Neural progenitor cell (in vitro differentiated cells): ENCODE results near the gene NCOA6. TPM values are rescaled to one million over a fixed set of nuclear protein-coding genes. Genes with fewer than 3 reads are reported as not detected.

Source experiments
- DNase-seq: peaks from one replicate; pipeline ENCODE4 v3.0.0-alpha.2; 2016; ENCODE audit warnings: low spot score
- H2AFZ ChIP-seq: fragments of 200-600 bp; sonication (generic); replicated peaks from 2 replicates; pipeline ENCODE4 v1.6.1; 2016; ENCODE audit warnings: antibody characterized with exemption
- H3F3A ChIP-seq: fragments of 200-600 bp; sonication (generic); 2 replicates; pipeline ENCODE4 v1.6.1; 2016; ENCODE audit warnings: antibody characterized with exemption, low read depth
- H3K27ac ChIP-seq: fragments of 200-600 bp; sonication (generic); 2 replicates; pipeline ENCODE4 v1.5.1; 2016; ENCODE audit warnings: mild to moderate bottlenecking
- H3K27me3 ChIP-seq: fragments of 200-600 bp; sonication (generic); 2 replicates; pipeline ENCODE4 v1.6.1; 2016; ENCODE audit warnings: mild to moderate bottlenecking, moderate library complexity
- H3K36me3 ChIP-seq: fragments of 200-600 bp; sonication (generic); 2 replicates; pipeline ENCODE4 v1.5.1; 2016
- H3K4me1 ChIP-seq: fragments of 200-600 bp; sonication (generic); 2 replicates; pipeline ENCODE4 v1.6.1; 2016; ENCODE audit warnings: mixed run types
- H3K4me2 ChIP-seq: fragments of 200-600 bp; sonication (generic); 2 replicates; pipeline ENCODE4 v1.6.1; 2016
- H3K4me3 ChIP-seq: fragments of 200-600 bp; sonication (generic); 2 replicates; pipeline ENCODE4 v1.5.1; 2016
- H3K79me2 ChIP-seq: fragments of 200-600 bp; sonication (generic); 2 replicates; pipeline ENCODE4 v1.6.1; 2016; ENCODE audit warnings: low read depth
- H3K9ac ChIP-seq: fragments of 200-600 bp; sonication (generic); 2 replicates; pipeline ENCODE4 v1.6.1; 2016
- H3K9me3 ChIP-seq: fragments of 200-600 bp; sonication (generic); 2 replicates; pipeline ENCODE4 v1.5.1; 2016; ENCODE audit warnings: low read depth
- H4K20me1 ChIP-seq: fragments of 200-600 bp; sonication (generic); 2 replicates; pipeline ENCODE4 v1.6.1; 2016; ENCODE audit warnings: low read depth
- H3K27ac Mint-ChIP-seq: 3 replicates; pipeline ENCODE4 v1.8.0; 2021; ENCODE audit warnings: mixed read lengths
- H3K27me3 Mint-ChIP-seq: 2 replicates; pipeline ENCODE4 v1.8.0; 2022; ENCODE audit warnings: low read depth, mild to moderate bottlenecking, inconsistent platforms, moderate library complexity, mixed read lengths; ENCODE audit not compliant: insufficient read depth
- H3K36me3 Mint-ChIP-seq: 3 replicates; pipeline ENCODE4 v1.8.0; 2021; ENCODE audit warnings: mixed read lengths
- H3K4me1 Mint-ChIP-seq: 3 replicates; pipeline ENCODE4 v1.8.0; 2021; ENCODE audit warnings: mixed read lengths
- H3K4me3 Mint-ChIP-seq: 3 replicates; pipeline ENCODE4 v1.8.0; 2021; ENCODE audit warnings: mild to moderate bottlenecking, moderate library complexity, mixed read lengths
- H3K9me3 Mint-ChIP-seq: 3 replicates; pipeline ENCODE4 v1.8.0; 2020; ENCODE audit warnings: mixed read lengths
- EZH2 ChIP-seq: fragments of 200-600 bp; sonication (generic); IDR thresholded peaks from 2 replicates; pipeline ENCODE4 v1.6.1; 2017; ENCODE audit warnings: antibody characterized with exemption, mild to moderate bottlenecking, moderate library complexity
- EZH2phosphoT487 ChIP-seq: fragments of 200-600 bp; sonication (generic); IDR thresholded peaks from 2 replicates; pipeline ENCODE4 v1.6.1; 2017; ENCODE audit warnings: antibody characterized with exemption
- total RNA-seq: library from RNA; depleted of rRNA; stranded (reverse); fragments of >200 nt; gene quantifications from 2 replicates; pipeline ENCODE4 v1.2.3, GENCODE V29; 2015; ENCODE audit warnings: low replicate concordance
- TF ChIP-seq, protein P1 (sequence below): fragments of 200-600 bp; sonication (generic); IDR thresholded peaks from 2 replicates; pipeline ENCODE4 v1.5.1; 2017; ENCODE audit warnings: antibody characterized with exemption, mild to moderate bottlenecking

The NCOA6 gene
- total RNA-seq, 1 donor from 2014 or later = 14.3 TPM

DNA sequence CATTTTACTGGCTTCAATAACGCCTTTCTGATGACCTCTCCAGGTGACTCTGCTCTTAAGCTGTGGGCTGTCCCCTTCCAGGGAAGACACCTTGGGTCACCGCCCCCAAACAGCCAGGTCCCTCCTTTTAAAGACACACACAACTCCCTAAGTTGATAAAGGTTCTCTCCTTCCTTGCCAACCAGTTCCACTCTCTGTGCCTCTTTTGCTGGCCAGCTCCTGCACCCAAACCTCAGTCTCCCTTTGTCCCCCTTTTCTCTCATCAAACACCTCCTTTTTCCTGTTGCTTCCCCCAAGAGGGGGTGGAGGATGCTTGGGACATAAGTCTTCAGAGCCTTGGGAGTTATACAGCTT, 1.0 kb downstream of the NCOA6 start:
- peak overlapping the region; percentile 100 for H3K4me3 Mint-ChIP-seq
- peaks cover 2% of the 10 kb centered on the region for H3K9me3 Mint-ChIP-seq
- peak overlapping the region; percentile 36 for H3K9ac ChIP-seq
- no peaks in the 10 kb centered on the region for H3K36me3 ChIP-seq
- H3K79me2 ChIP-seq = peaks cover 54% of the 10 kb centered on the region
- peaks cover 41% of the 10 kb centered on the region for H4K20me1 ChIP-seq
- H3K4me2 ChIP-seq = peak overlapping the region; percentile 88
- peak overlapping the region; percentile 99 for H3K27ac Mint-ChIP-seq
- H3F3A ChIP-seq = peaks cover 14% of the 10 kb centered on the region
- H3K36me3 Mint-ChIP-seq = peaks cover 13% of the 10 kb centered on the region
- no peaks in the 10 kb centered on the region for H3K27me3 Mint-ChIP-seq
- H3K27ac ChIP-seq = no peak overlapping the region
- H3K9me3 ChIP-seq = no peaks in the 10 kb centered on the region
- peak overlapping the region; percentile 66 for H3K4me3 ChIP-seq
- H2AFZ ChIP-seq = no peak overlapping the region
- peak; percentile 65 for DNase-seq
- TF ChIP-seq EZH2 (no peak), EZH2phosphoT487 (no peak)
- TF ChIP-seq, protein P1, sequence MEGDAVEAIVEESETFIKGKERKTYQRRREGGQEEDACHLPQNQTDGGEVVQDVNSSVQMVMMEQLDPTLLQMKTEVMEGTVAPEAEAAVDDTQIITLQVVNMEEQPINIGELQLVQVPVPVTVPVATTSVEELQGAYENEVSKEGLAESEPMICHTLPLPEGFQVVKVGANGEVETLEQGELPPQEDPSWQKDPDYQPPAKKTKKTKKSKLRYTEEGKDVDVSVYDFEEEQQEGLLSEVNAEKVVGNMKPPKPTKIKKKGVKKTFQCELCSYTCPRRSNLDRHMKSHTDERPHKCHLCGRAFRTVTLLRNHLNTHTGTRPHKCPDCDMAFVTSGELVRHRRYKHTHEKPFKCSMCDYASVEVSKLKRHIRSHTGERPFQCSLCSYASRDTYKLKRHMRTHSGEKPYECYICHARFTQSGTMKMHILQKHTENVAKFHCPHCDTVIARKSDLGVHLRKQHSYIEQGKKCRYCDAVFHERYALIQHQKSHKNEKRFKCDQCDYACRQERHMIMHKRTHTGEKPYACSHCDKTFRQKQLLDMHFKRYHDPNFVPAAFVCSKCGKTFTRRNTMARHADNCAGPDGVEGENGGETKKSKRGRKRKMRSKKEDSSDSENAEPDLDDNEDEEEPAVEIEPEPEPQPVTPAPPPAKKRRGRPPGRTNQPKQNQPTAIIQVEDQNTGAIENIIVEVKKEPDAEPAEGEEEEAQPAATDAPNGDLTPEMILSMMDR = no peak
- peaks cover 6% of the 10 kb centered on the region for H3K4me1 ChIP-seq
- H3K4me1 Mint-ChIP-seq = peaks cover 12% of the 10 kb centered on the region
- no peaks in the 10 kb centered on the region for H3K27me3 ChIP-seq

- Histone ChIP-seq H3K27ac (no peak overlapping the region), H3K9me3 (no peaks in the 10 kb centered on the region), H3F3A (peaks cover 14% of the 10 kb centered on the region), H2AFZ (no peak overlapping the region), H3K4me3 (peak overlapping the region; percentile 66), H4K20me1 (peaks cover 45% of the 10 kb centered on the region), H3K36me3 (no peaks in the 10 kb centered on the region), H3K4me1 (peaks cover 6% of the 10 kb centered on the region), H3K79me2 (peaks cover 58% of the 10 kb centered on the region), H3K4me2 (peak overlapping the region; percentile 88), H3K27me3 (no peaks in the 10 kb centered on the region), H3K9ac (no peak overlapping the region)
- H3K27ac Mint-ChIP-seq = no peak overlapping the region
- H3K4me1 Mint-ChIP-seq = peaks cover 12% of the 10 kb centered on the region
- no peaks in the 10 kb centered on the region for H3K27me3 Mint-ChIP-seq
- DNase-seq = no peak
- H3K36me3 Mint-ChIP-seq = peaks cover 13% of the 10 kb centered on the region
- peak overlapping the region; percentile 100 for H3K4me3 Mint-ChIP-seq
- TF ChIP-seq, protein P1 = no peak
- TF ChIP-seq EZH2phosphoT487 = no peak
- no peak for TF ChIP-seq EZH2
- peaks cover 2% of the 10 kb centered on the region for H3K9me3 Mint-ChIP-seq
Measured at GRCh38 chr20:34824026-34824425, 1.4 kb downstream of the NCOA6 start.

DNA sequence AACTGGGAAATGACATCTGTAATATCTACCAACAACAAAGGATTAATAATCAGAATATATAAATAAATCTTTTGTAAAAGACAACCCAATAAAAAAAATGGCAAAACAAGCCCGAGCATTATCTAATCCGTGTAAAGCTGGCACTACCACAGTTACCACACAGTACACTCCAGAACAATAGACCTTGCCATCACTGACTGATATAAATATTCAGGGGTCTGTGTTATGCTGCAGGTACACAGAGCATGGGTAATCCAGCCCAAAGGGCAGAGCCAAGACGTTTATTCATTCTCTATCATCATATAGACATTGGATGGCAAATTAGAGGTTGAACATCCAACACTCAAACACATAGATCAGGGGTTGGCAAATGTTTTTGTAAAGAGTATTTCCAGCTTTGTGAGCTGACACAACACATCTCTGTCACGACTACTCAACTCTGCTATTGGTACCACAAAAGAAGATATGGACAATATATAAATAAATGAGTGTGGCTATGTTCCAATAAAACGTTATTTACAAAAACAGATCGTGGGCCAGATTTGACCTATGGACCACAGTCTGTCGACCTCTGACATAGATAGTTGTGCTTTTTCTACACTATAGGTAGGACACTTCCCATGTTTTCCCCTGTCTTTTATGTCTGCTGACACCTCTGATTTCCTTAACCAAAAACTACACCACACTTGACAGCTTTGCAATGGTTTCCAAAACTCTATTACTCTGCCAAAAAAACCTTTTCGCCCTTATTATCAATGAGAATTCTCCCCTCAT, 4.5 kb downstream of the NCOA6 start:
- Mint-ChIP-seq H3K4me3 (no peak overlapping the region), H3K27ac (no peak overlapping the region), H3K27me3 (peaks cover 2% of the 10 kb centered on the region), H3K4me1 (peaks cover 22% of the 10 kb centered on the region), H3K36me3 (peaks cover 16% of the 10 kb centered on the region), H3K9me3 (peaks cover 2% of the 10 kb centered on the region)
- H3K4me1 ChIP-seq = peaks cover 10% of the 10 kb centered on the region
- H3K27ac ChIP-seq = no peak overlapping the region
- H3K9ac ChIP-seq = no peak overlapping the region
- H3K79me2 ChIP-seq = peaks cover 87% of the 10 kb centered on the region
- H3K27me3 ChIP-seq = no peaks in the 10 kb centered on the region
- peaks cover 72% of the 10 kb centered on the region for H4K20me1 ChIP-seq
- H3K36me3 ChIP-seq = no peaks in the 10 kb centered on the region
- no peaks in the 10 kb centered on the region for H3K9me3 ChIP-seq
- H2AFZ ChIP-seq = no peak overlapping the region
- DNase-seq = no peak
- TF ChIP-seq, protein P1 = no peak
- no peak for TF ChIP-seq EZH2phosphoT487
- no peak for TF ChIP-seq EZH2
- no peak overlapping the region for H3K4me2 ChIP-seq
- peaks cover 13% of the 10 kb centered on the region for H3F3A ChIP-seq
- no peak overlapping the region for H3K4me3 ChIP-seq
